HuH-7.5 (cell line): ENCODE measurements around the gene RHOBTB3.

Experiments used
- DNase-seq: peaks from one replicate; pipeline ENCODE4 v3.0.0; 2011; ENCODE audit warnings: low spot score

The RHOBTB3 gene

GRCh38 chr5:95713960-95714710 is 17.0 kb upstream of the RHOBTB3 start:
- DNase-seq = no peak

DNA sequence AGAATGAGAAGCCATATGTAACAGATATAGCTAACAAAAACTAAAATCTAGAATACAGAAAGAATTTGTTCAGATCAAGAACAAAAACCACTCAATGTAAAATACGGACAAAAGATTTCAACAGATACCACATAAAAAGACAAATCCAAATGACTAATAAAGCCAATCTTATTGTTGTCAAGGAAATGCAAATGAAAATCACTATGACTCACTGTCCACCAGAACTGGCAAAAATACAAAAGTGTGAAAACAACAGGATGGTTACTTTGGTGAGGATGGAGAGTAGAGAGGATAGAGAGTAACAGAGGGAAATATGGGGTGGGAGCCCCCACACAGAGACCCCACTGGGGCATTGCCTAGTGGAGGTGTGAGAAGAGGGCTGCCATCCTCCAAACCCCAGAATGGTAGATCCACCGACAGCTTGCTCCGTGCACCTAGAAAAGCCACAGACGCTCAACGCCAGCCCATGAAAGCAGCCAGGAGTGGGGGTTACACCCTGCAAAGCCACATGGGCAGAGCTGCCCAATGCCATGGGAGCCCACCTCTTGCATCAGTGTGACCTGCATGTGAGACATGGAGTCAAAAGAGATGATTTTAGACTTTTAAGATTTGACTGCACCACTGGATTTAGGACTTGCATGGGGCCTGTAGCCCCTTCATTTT is 15.2 kb upstream of the RHOBTB3 start:
- DNase-seq = no peak

DNA sequence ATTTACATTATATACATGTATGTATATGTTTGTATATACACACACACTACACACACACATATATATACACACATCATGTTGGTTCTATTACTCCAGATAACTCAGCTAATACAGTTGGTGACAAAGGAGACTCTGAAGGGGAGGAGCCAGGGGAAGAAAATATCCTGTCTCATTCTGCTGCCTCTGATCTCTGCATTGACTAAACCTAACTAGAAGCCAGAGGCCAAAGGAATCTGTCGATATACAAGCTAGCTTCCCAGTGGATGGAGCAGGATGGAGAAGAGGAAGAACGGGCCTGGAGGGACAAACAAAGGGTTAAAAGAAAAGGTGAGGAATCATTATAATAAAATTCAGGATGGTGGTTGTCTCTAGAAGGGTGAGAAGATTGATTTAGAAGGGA is 13.7 kb upstream of the RHOBTB3 start:
- DNase-seq = no peak

- DNase-seq = no peak
Measured at GRCh38 chr5:95718203-95718602, 12.9 kb upstream of the RHOBTB3 start.

GRCh38 chr5:95718738-95719137 is 12.4 kb upstream of the RHOBTB3 start:
- DNase-seq = no peak

DNA sequence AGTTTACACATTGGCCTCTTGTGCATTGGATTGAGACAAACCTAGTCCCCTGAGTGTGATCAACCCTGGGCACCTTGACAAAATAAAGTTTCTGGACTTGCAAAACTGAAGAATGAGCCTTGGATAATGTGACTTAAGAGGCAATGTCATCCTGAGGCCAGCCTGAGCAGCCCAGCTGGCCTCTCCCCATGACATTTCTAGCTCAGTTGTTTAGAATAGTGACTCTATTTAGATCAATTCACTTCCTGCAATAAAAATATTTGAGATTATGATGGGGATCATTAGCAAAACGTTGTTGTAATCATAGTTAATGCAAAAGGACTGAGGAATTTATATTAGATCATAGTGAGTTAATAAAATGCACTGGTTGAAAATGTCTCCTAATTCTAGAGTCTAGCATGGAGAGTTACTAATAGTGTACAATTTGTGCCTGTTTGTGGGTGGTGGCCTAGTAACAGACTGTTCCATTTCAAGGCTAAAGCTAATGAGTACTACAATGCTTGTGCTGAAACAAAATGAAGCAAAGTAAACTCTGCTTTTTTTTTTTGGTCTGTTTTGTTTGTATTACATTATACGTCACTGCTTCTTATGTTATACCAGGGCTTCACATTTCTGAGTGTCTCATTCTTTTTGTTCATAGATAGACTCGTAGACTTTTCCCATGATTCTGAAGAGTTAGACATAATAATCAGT is 10.9 kb upstream of the RHOBTB3 start:
- DNase-seq = no peak

DNA sequence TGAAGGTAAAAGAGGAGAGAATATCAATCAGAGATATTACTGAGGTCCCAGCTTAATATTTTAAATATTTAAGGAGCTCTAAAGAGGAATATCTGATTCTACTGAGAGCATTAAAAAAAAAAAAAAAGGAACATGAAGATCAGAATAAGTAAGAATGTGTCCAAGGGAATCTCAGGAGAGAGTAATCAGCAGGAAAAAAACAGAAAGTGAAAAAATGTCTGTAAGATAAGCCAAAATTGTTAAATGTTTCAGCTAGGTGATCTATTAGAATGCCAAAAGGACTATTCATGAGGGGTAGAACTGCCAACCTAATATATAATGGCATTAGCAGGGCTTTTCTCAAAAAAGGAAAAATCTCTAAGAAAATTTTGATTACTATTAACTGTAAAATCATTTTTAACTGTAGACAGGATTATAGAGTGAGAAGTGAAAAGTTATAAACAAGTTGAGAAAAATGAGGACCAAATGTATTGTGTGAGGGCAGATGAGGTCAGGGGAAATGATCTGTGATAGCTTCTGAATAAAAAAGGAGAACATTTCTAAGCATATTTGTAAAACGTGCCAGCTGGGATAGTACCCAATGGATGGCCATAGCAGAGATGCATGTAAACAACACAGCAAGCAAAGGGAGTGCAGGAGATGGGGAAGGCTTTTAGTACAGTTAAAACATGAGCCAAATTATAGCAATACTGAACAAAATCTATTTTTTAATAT is 9.4 kb upstream of the RHOBTB3 start:
- DNase-seq = no peak

GRCh38 chr5:95723632-95724369 is 7.3 kb upstream of the RHOBTB3 start:
- DNase-seq = peak; percentile 28

DNA sequence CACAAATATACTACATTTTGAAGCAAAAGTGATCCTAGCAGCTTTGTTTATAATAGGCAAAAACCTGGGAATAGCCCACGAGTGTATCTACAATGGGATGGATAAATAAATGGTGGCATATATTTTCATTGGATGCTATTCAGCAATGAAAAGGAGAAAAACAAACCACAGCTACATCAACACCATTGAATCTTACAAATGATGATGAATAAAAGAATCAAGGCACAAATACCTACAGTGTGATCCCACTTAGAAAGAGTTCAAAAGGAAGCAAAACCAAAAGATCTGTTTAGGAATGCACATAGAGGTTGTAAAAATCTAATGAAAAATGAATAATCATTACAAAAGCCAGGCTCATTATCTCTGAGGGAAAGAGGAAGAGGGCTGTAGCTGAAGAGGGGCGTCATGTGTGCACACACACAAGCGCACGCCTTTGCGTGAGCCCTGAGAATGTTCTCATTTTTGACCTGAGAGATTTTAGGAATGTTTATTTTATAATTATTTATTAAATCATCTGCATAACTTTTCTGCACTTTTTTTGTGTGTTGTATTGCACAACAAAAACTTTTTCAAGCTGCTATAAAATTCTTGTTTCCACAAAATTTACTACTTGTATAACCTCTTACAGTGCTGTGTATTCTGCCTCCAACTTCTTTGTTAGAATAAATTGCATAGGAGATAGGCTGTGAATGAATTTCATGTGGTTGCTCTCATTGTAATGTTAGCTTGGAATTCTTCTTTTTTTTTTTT is 5.9 kb upstream of the RHOBTB3 start:
- DNase-seq = no peak

DNA sequence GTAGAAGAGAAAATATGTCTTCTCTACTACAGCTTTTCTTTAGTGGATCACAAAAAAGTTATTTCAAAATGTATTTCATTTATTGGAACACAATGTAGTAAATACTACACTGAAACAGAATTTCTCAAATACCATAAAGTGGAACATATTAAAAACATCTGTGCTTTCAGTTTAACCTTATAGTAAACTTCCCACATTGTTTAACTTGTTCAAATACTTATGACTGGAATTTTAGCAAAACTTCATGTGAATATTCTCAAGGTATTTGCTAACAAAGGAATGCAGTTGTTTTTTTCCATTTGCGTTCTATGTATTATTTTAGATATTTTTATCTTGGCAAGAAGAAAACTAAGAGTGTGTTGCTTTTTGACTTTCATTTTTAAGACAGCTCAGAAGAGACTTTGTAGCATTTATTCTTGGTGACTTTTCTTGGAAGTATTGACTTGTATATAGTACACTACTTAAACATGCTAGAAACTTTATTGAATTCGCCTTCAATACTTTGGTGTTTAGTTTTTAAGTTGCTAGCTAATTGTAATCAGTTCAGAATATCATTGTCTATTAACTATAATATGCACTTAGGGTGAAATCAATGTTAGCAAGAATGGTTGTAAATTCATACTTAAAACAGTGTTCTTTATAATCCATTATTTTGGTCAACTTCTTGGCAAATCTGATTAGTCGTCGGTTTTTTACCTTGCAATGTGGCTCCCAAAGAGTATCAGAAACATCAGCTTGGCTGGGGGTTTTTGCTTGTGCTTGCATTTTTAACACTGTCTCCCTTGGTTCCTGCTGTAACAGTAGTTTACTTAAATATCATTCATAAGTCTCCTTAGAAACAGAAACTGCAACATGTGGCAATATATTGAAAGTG is 5.0 kb upstream of the RHOBTB3 start:
- no peak for DNase-seq

DNA sequence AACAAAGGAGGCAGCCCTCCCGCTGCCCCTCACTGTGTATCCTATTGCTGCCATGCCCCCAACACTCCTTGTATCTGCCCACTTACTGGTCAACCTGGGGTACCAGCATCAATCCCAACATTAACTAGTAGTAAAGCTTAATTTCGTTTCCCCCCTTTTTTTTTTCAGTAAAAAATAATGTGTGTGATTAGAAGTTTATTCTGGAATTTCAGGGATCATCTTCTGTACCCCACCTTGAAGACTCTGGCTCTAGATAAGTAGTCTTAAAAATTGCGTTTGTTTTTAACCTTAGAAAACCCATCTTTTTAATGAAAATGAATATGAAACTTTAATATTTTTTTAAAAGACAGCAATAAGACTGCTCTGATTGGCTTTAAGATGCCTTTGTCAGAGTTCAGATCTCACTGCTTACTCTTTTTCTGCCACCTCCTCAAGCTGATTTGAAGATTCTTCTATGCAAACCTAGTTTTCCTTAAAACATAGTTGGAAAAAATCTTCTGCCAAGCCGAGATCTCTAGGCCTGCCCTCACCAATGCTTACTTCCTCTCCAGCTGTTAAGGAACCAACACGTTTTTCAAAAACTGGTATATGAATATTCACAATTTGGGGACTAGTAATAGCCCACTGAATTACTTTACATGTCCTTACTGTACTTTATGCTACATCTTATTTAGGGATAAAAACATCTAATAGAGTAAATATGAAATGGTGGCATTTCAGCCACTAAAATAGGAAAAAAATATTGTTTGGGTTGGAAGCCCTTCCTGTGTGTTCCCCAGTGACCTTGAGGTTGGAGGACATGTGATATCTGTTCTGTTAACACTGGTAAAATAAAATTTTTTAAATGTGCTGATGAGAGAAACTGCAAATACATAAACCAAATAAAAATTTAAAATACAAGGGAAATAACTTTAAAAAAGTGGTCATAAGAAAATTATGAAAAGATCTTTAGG is 4.0 kb upstream of the RHOBTB3 start:
- DNase-seq = no peak

GRCh38 chr5:95727764-95728191 is 3.4 kb upstream of the RHOBTB3 start:
- no peak for DNase-seq

DNA sequence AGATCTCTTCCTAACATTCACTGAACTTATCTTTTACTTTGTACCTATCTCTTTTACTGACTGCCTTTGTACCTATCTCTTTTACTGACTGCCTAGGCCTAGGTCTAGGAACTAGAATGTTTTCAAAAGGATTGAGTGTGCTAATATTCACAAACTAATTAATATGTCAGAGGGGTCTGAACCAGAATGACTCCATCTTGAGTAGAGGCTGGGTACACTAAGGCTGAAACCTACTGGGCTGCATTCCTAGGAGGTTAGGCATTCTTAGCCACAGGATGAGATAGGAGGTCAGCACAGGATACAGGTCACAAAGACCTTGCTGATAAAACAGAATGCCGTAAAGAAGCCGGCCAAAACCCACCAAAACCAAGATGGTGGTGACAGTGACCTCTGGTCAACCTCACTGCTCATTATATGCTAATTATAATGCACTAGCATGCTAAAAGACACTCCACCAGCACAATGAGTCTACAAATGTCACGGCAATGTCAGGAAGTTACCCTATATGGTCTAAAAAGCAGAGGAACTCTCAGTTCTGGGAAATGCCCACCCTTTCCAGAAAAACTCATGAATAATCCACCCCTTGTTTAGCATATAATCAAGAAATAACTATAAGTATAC is 2.5 kb upstream of the RHOBTB3 start:
- DNase-seq = no peak

- no peak for DNase-seq
Measured at GRCh38 chr5:95729115-95730010, 1.8 kb upstream of the RHOBTB3 start.

GRCh38 chr5:95730011-95730700 is 980 bp upstream of the RHOBTB3 start:
- DNase-seq = no peak
